ENCODE results near the gene MT1B.

Gene MT1B

DNA sequence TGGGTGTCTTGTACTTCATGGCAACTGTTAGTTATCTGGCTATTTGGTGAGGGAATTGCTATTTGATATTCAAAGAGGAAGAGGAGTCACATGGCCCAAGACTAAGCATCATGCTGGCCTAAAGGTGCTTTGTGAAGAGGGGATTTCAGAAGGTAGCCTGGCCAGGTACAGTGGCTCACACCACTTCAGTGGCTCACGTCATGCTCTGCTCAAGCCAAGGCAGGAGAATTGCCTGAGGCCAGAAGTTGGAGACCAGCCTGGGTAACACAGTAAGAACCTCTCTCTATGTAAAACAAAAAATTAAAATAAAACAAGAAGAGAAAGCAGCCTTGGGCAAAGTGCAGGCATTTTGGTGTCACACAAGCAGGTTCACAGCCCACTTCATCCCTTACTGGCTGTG lies 6.4 kb upstream of the MT1B start:
- H3K9ac ChIP-seq (ENCODE audit: low read depth, low read length): no peak overlapping the region
- no peaks in the 10 kb centered on the region for H3K4me1 ChIP-seq (ENCODE audit: insufficient read depth, low read length)
- H3K27me3 ChIP-seq (ENCODE audit: insufficient read depth, low read length, poor library complexity): peaks cover 47% of the 10 kb centered on the region
- no peak overlapping the region for H3K27ac ChIP-seq (ENCODE audit: low read length)
- no peaks in the 10 kb centered on the region for H3K36me3 ChIP-seq (ENCODE audit: insufficient read depth, low read length)
- no peaks in the 10 kb centered on the region for H4K20me1 ChIP-seq (ENCODE audit: insufficient read depth, low read length)
- no peak overlapping the region for H3K4me2 ChIP-seq (ENCODE audit: insufficient read depth, low read length)
- no peaks in the 10 kb centered on the region for H3K9me3 ChIP-seq (ENCODE audit: insufficient read depth, low read length, severe bottlenecking)
- no peak for ATAC-seq (ENCODE audit: insufficient read depth, low read depth)
- no peaks in the 10 kb centered on the region for H3K79me2 ChIP-seq (ENCODE audit: insufficient read depth, low read length)
- TF ChIP-seq, protein P1, sequence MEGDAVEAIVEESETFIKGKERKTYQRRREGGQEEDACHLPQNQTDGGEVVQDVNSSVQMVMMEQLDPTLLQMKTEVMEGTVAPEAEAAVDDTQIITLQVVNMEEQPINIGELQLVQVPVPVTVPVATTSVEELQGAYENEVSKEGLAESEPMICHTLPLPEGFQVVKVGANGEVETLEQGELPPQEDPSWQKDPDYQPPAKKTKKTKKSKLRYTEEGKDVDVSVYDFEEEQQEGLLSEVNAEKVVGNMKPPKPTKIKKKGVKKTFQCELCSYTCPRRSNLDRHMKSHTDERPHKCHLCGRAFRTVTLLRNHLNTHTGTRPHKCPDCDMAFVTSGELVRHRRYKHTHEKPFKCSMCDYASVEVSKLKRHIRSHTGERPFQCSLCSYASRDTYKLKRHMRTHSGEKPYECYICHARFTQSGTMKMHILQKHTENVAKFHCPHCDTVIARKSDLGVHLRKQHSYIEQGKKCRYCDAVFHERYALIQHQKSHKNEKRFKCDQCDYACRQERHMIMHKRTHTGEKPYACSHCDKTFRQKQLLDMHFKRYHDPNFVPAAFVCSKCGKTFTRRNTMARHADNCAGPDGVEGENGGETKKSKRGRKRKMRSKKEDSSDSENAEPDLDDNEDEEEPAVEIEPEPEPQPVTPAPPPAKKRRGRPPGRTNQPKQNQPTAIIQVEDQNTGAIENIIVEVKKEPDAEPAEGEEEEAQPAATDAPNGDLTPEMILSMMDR (IDR thresholded peaks at IDR 0.05; ENCODE audit: borderline replicate concordance, extremely low read depth, low read length, poor library complexity, severe bottlenecking): no peak
- TF ChIP-seq EZH2 (IDR thresholded peaks at IDR 0.05; ENCODE audit: borderline replicate concordance, low read depth, low read length, severe bottlenecking): no peak
- no peak for DNase-seq
- H3K4me3 ChIP-seq (ENCODE audit: low read depth in 1 of 2, low read length in 2 of 2): no peak overlapping the region
- H2AFZ ChIP-seq (ENCODE audit: low read depth, low read length): no peak overlapping the region

DNA sequence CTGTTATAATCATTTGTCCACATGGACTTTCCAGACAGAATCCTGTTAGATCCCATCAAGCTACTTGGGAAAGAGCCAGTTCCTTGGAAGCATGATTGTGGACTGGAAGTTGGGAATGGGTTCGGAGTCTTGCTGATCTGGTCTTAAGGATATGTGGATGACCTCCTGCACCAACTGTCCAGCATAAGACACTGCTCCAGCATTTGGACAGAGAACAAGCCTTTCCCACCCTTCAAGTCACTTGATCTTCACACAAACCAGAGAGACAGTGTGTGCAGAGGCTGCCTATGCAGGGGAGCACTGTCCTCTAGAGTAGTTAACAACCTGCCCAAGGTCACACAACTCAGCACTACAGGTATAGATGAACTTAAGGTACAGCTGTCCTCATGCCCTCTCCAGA lies 5.8 kb upstream of the MT1B start:
- DNase-seq: no peak
- TF ChIP-seq, protein P1 (IDR thresholded peaks at IDR 0.05; ENCODE audit: borderline replicate concordance, extremely low read depth, low read length, poor library complexity, severe bottlenecking): no peak
- no peak for TF ChIP-seq EZH2 (IDR thresholded peaks at IDR 0.05; ENCODE audit: borderline replicate concordance, low read depth, low read length, severe bottlenecking)
- Histone ChIP-seq H2AFZ (ENCODE audit: low read depth, low read length) (no peak overlapping the region), H3K4me2 (ENCODE audit: insufficient read depth, low read length) (no peak overlapping the region), H4K20me1 (ENCODE audit: insufficient read depth, low read length) (no peaks in the 10 kb centered on the region), H3K79me2 (ENCODE audit: insufficient read depth, low read length) (no peaks in the 10 kb centered on the region), H3K9ac (ENCODE audit: low read depth, low read length) (no peak overlapping the region), H3K9me3 (ENCODE audit: insufficient read depth, low read length, severe bottlenecking) (no peaks in the 10 kb centered on the region), H3K4me1 (ENCODE audit: insufficient read depth, low read length) (no peaks in the 10 kb centered on the region), H3K27me3 (ENCODE audit: insufficient read depth, low read length, poor library complexity) (peaks cover 46% of the 10 kb centered on the region), H3K4me3 (ENCODE audit: low read depth in 1 of 2, low read length in 2 of 2) (no peak overlapping the region), H3K36me3 (ENCODE audit: insufficient read depth, low read length) (no peaks in the 10 kb centered on the region), H3K27ac (ENCODE audit: low read length) (no peak overlapping the region)
- ATAC-seq (ENCODE audit: insufficient read depth, low read depth): no peak

DNA sequence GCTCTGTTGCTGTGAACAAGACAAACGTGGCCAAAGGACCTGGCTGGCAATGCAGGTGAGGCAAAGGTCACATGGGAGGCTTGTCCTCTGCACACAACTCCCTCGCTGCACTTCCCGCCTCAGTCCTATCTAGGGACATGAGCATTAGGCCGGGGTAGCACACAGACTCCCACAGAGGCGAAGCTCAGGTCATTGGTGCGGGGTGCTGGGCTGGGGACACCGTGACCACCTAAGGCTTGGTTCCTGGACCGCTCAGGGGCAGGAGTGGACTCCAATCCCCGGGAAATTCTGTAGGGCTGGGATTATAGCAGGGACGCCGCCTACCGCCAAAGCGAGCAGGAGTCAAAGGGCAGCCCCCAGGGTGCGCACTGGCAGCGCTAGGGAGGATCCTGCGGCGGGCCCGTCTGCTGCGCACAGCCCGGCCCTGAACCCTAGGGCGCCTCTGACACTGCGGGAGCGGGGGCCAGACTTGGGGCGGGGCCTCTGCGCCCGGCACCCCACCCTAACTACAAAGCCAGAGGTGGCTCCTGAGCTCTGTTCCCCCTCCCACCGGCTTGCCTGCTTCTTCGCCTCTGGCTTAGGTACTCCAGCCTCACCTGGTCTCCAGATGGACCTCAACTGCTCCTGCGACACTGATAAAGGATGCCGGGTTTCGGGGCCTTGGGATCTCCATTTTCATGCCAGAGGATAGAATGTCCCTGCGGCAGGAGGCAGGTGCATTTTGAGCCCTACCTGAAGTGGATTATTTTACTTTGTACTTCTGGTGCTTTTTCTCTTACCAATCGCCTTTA lies 3.9 kb upstream of the MT1B start:
- H3K9me3 ChIP-seq (ENCODE audit: insufficient read depth, low read length, severe bottlenecking): no peaks in the 10 kb centered on the region
- no peaks in the 10 kb centered on the region for H4K20me1 ChIP-seq (ENCODE audit: insufficient read depth, low read length)
- H3K4me2 ChIP-seq (ENCODE audit: insufficient read depth, low read length): no peak overlapping the region
- ATAC-seq (ENCODE audit: insufficient read depth, low read depth) (no peak), DNase-seq (no peak)
- TF ChIP-seq EZH2 (IDR thresholded peaks at IDR 0.05; ENCODE audit: borderline replicate concordance, low read depth, low read length, severe bottlenecking): no peak
- TF ChIP-seq, protein P1 (IDR thresholded peaks at IDR 0.05; ENCODE audit: borderline replicate concordance, extremely low read depth, low read length, poor library complexity, severe bottlenecking): no peak
- H2AFZ ChIP-seq (ENCODE audit: low read depth, low read length): no peak overlapping the region
- peaks cover 47% of the 10 kb centered on the region for H3K27me3 ChIP-seq (ENCODE audit: insufficient read depth, low read length, poor library complexity)
- H3K27ac ChIP-seq (ENCODE audit: low read length): no peak overlapping the region
- H3K79me2 ChIP-seq (ENCODE audit: insufficient read depth, low read length): no peaks in the 10 kb centered on the region
- no peak overlapping the region for H3K9ac ChIP-seq (ENCODE audit: low read depth, low read length)
- no peaks in the 10 kb centered on the region for H3K36me3 ChIP-seq (ENCODE audit: insufficient read depth, low read length)
- no peaks in the 10 kb centered on the region for H3K4me1 ChIP-seq (ENCODE audit: insufficient read depth, low read length)
- no peak overlapping the region for H3K4me3 ChIP-seq (ENCODE audit: low read depth in 1 of 2, low read length in 2 of 2)
